Upper lobe of left lung (tissue), 6 donors: ENCODE measurements around the gene DNMT3L. TPM values are rescaled to one million over a fixed set of nuclear protein-coding genes. Genes with fewer than 3 reads are reported as not detected.

ENCODE experiments used
- ATAC-seq, 2 donors: fragments of 200-7000 bp; cut with Tn5 transposase; one replicate each; pipeline ENCODE4 v1.9.1; 2022; ENCODE audit warnings: mild to moderate bottlenecking in 2 of 2, moderate library complexity in 2 of 2; ENCODE audit not compliant: low FRiP score in 2 of 2
- DNase-seq, 2 donors: peaks; one replicate each; pipeline ENCODE4 v3.0.0-alpha.2; 2019 to 2020
- H3K27ac ChIP-seq, 4 donors: fragments of 200-600 bp; sonication (generic); one replicate each; pipeline ENCODE4 v1.5.1; 2016 to 2019
- H3K27me3 ChIP-seq, 4 donors: fragments of 200-600 bp; sonication (generic); one replicate each; pipeline ENCODE4 v1.5.1; 2017 to 2019
- H3K36me3 ChIP-seq, 4 donors: fragments of 200-600 bp; sonication (generic); one replicate each; pipeline ENCODE4 v1.5.1; 2016 to 2019
- H3K4me1 ChIP-seq, 4 donors: fragments of 200-600 bp; sonication (generic); one replicate each; pipeline ENCODE4 v1.5.1; 2018 to 2019
- H3K4me3 ChIP-seq, 4 donors: fragments of 200-600 bp; sonication (generic); one replicate each; pipeline ENCODE4 v1.5.1; 2017 to 2019; ENCODE audit warnings: mild to moderate bottlenecking in 2 of 4, moderate library complexity in 1 of 4
- H3K9me3 ChIP-seq, 4 donors: fragments of 200-600 bp; sonication (generic); one replicate each; pipeline ENCODE4 v1.5.1; 2018 to 2019
- EP300 ChIP-seq, 4 donors: sonication (generic); formaldehyde crosslinking; IDR thresholded peaks; one replicate each; pipeline ENCODE4 v1.5.1; 2017; ENCODE audit warnings: antibody characterized with exemption in 4 of 4, control low read depth in 2 of 4
- POLR2A ChIP-seq, 4 donors: fragments of 450-650 bp; IDR thresholded peaks; one replicate each; pipeline ENCODE4 v1.5.1; 2016 to 2017; ENCODE audit warnings: antibody characterized with exemption in 4 of 4, mild to moderate bottlenecking in 2 of 4
- POLR2AphosphoS5 ChIP-seq, 2 donors: sonication (generic); formaldehyde crosslinking; IDR thresholded peaks; one replicate each; pipeline ENCODE4 v1.5.1; 2017; ENCODE audit warnings: antibody characterized with exemption in 2 of 2
- WGBS, 2 donors: methylation state at CpG; one replicate each; pipeline ENCODE4 v1.1.5; 2017 to 2018; 5-methylcytosine and 5-hydroxymethylcytosine counted together
- total RNA-seq, 6 donors: library from RNA; depleted of rRNA in 4 of 6; stranded (reverse); fragments of >200 nt in 4 of 6; gene quantifications; one replicate each; pipeline versions ENCODE4 v1.1.0 to v1.2.1, GENCODE V29; 2016 to 2021
- TF ChIP-seq, protein P1 (sequence below), 6 experiments: fragments of 450-650 bp in 4 of 6; fragments of 200-600 bp in 2 of 6; sonication (generic) in 2 of 6; IDR thresholded peaks; one replicate each; pipeline ENCODE4 v1.5.1; 2016 to 2019; ENCODE audit warnings: antibody characterized with exemption in 6 of 6
- donor health status: DM: no; HTN: no; CAD: no; lungs with moderate emphysema.
- donor health status: DM: no; HTN: yes; CAD: no; lungs with severe emphysema.

Gene DNMT3L
- total RNA-seq, 6 donors from 2014 or later = not detected

DNA sequence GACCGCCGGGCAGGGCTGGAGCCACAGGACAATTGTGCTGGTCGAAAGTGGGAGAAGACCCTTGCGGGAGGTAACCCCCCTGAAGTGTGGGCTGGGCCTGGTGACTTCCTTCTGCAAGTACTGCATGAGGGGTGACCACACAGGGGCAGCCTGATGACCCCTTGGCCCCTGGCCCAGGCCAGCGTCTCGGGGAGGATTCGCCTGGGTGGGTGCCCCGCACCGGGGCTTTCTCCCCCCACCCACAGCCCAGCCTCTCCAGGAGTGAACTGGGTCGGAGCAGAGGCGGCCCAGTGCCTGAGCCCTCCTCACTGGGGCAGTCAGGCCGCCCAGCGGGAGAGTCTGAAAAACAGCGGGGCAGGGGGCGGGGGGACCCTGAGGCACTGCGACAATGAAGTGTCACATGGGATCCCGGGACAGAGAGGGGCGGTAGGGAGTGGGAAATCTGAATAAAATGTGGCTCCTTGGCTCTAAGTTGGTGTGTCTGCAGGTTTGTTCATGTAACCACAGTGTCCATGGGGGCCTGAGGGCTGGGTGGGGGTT lies 1.6 kb upstream of the DNMT3L start:
- ATAC-seq = no peak
- 78 to 82% methylated on average over 11 to 12 of the region's 18 CpGs for WGBS, 2 donors

DNA sequence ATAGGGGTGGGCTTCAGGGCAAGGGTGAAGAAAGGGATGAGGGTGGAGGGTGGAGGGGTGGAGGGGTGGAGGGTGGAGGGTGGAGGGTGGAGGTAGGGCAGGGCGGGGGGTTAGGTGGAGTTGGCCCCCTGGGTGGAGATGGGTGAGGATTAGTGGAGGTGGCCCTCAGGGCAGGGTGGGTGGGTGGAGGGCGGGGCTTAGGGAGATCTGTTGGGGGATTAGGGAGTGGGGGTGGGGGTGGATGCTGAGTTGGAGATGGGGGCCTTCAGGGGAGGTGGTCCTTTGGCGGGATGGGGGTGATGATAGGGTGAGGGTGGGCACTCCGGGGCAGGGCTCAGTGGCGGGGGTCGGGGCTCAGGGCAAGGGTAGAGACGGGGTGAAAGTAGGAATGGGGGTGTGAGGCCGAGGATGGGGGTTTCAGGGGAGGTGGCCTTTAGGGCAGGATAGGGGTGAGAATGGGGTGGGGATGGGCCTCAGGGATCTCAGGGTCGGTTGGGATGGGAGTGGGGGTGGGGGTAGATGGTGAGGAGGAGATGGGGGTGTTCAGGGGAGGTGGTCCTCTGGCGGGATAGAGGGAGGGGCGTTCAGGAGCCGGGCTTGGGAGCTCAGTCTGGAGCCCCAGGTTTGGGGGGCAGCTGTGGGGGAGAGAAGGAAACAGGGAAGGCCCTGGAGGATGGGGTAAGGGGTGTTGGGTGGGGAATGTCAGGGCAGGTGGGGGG lies 800 bp upstream of the DNMT3L start:
- no peak overlapping the region for H3K4me3 ChIP-seq
- WGBS, 2 donors = 83 to 88% methylated on average over 9 to 10 of the region's 12 CpGs

More for the DNA sequence above, 1.6 kb upstream of the DNMT3L start:
- no peaks in the 10 kb centered on the region for H3K27me3 ChIP-seq
- no peaks in the 10 kb centered on the region for H3K4me1 ChIP-seq
- no peak overlapping the region for H3K27ac ChIP-seq
- H3K36me3 ChIP-seq = no peaks in the 10 kb centered on the region
- TF ChIP-seq, protein P1, sequence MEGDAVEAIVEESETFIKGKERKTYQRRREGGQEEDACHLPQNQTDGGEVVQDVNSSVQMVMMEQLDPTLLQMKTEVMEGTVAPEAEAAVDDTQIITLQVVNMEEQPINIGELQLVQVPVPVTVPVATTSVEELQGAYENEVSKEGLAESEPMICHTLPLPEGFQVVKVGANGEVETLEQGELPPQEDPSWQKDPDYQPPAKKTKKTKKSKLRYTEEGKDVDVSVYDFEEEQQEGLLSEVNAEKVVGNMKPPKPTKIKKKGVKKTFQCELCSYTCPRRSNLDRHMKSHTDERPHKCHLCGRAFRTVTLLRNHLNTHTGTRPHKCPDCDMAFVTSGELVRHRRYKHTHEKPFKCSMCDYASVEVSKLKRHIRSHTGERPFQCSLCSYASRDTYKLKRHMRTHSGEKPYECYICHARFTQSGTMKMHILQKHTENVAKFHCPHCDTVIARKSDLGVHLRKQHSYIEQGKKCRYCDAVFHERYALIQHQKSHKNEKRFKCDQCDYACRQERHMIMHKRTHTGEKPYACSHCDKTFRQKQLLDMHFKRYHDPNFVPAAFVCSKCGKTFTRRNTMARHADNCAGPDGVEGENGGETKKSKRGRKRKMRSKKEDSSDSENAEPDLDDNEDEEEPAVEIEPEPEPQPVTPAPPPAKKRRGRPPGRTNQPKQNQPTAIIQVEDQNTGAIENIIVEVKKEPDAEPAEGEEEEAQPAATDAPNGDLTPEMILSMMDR (IDR thresholded peaks at IDR 0.05) = no peak
- TF ChIP-seq POLR2AphosphoS5 (IDR thresholded peaks at IDR 0.05) (no peak), POLR2A (IDR thresholded peaks at IDR 0.05) (no peak), EP300 (IDR thresholded peaks at IDR 0.05) (no peak)
- peak in 1 of 2 donors; percentile 61 for DNase-seq
- no peaks in the 10 kb centered on the region for H3K9me3 ChIP-seq
- no peak overlapping the region for H3K4me3 ChIP-seq

DNA sequence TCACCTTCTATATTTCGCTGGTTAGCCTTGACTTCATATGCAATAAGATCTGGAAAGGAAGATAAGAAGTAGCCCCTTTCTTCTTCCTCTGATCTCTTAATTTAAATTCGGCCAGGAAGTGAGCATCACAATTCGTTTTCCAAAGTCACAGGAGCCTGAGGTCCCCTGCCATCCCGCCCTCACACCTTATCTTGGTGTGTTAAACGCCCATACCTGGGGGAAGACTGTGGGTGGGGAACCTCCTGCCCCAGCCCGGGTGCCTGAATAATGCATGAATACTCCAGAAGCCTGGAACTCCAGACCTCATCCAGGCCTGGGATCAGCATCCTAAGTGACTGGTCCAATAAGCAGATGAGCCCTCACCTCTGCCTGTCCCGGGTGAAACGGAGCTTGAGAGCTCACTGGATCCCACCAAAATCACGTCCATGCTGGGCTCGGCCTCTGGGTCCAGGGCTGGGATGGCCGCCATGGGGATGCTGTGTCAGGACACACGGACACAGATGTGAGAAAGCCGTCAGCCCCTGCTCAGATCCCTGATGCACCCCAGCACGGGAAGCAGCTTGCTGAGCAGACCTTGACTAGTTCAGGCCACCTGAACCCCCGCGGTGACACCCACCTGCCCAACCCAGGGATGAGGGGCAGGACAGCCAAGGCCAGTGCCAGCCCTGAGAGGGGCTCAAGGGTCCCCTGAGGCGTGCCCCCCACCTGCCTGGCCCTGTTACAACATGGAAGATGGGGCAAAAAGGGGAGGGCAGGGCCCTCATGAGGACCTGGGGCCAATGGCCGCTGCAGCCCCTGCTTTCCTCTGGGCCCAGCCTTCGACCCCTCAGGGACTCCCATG lies 686 bp downstream of the DNMT3L start:
- TF ChIP-seq POLR2AphosphoS5 (IDR thresholded peaks at IDR 0.05) (no peak), POLR2A (IDR thresholded peaks at IDR 0.05) (no peak), EP300 (IDR thresholded peaks at IDR 0.05) (no peak)
- TF ChIP-seq, protein P1 (IDR thresholded peaks at IDR 0.05) = no peak
- Histone ChIP-seq H3K27ac (no peak overlapping the region), H3K36me3 (no peaks in the 10 kb centered on the region), H3K9me3 (no peaks in the 10 kb centered on the region), H3K27me3 (no peaks in the 10 kb centered on the region), H3K4me1 (no peaks in the 10 kb centered on the region), H3K4me3 (no peak overlapping the region)
- ATAC-seq (no peak), DNase-seq (peak in 1 of 2 donors; percentile 59)
- WGBS, 2 donors = 74 to 78% methylated on average over 6 to 18 of the region's 19 CpGs

More for the DNA sequence above, 800 bp upstream of the DNMT3L start:
- Histone ChIP-seq H3K27me3 (no peaks in the 10 kb centered on the region), H3K27ac (no peak overlapping the region), H3K9me3 (no peaks in the 10 kb centered on the region), H3K4me1 (no peaks in the 10 kb centered on the region), H3K36me3 (no peaks in the 10 kb centered on the region)
- no peak for DNase-seq
- no peak for ATAC-seq
- TF ChIP-seq, protein P1 (IDR thresholded peaks at IDR 0.05) = no peak
- TF ChIP-seq EP300 (IDR thresholded peaks at IDR 0.05) = no peak
- TF ChIP-seq POLR2AphosphoS5 (IDR thresholded peaks at IDR 0.05) = no peak
- TF ChIP-seq POLR2A (IDR thresholded peaks at IDR 0.05) = no peak

DNA sequence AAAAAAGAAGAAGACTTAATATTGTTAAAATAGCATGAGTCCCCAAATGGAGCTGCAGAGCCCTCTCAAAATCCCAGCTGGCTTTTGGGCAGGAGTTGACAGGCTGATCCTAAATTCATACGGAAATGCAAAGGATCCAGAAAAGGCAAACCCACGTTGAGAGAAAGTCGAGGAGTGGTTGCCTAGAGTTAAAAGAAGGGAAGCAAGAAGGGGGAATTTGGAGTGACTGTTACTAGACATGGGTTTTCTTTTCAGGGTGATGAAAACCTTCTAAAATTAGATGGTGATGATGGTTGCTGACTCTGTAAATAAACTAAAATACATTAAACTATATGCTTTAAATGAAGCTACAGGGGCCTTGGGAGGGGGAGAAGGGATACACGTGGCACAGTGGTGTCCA lies 1.6 kb downstream of the DNMT3L start:
- no peak overlapping the region for H3K4me3 ChIP-seq
- no peaks in the 10 kb centered on the region for H3K4me1 ChIP-seq
- H3K27me3 ChIP-seq = no peaks in the 10 kb centered on the region
- no peak for ATAC-seq
- DNase-seq = no peak
- H3K9me3 ChIP-seq = no peaks in the 10 kb centered on the region
- TF ChIP-seq, protein P1 (IDR thresholded peaks at IDR 0.05) = no peak
- no peak for TF ChIP-seq POLR2AphosphoS5 (IDR thresholded peaks at IDR 0.05)
- TF ChIP-seq POLR2A (IDR thresholded peaks at IDR 0.05) = no peak
- H3K27ac ChIP-seq = no peak overlapping the region
- 64 to 84% methylated on average over 4 of the region's 4 CpGs for WGBS, 2 donors
- no peaks in the 10 kb centered on the region for H3K36me3 ChIP-seq
